HG03354 (cell line): Measurements from ENCODE around the gene TERF2IP.

Source experiments
- ATAC-seq: cut with Tn5 transposase; IDR thresholded peaks from one replicate; pipeline ENCODE4 v1.9.1; 2021; ENCODE audit warnings: mild to moderate bottlenecking; ENCODE audit not compliant: unreplicated experiment, poor library complexity, severe bottlenecking

The TERF2IP gene

GRCh38 chr16:75632857-75633256 lies 14.7 kb upstream of the TERF2IP start:
- no peak for ATAC-seq

GRCh38 chr16:75635036-75635435 lies 12.5 kb upstream of the TERF2IP start:
- no peak for ATAC-seq

GRCh38 chr16:75640598-75640997 lies 7.0 kb upstream of the TERF2IP start:
- ATAC-seq = no peak

- ATAC-seq = no peak
Measured at GRCh38 chr16:75644240-75645012, 3.1 kb upstream of the TERF2IP start.

- ATAC-seq = peak; percentile 22
Measured at GRCh38 chr16:75647112-75647491, 471 bp upstream of the TERF2IP start.

- ATAC-seq = peak; percentile 46
Measured at GRCh38 chr16:75648265-75649076, 898 bp downstream of the TERF2IP start.

GRCh38 chr16:75653922-75654321 lies 6.3 kb downstream of the TERF2IP start:
- ATAC-seq = no peak

GRCh38 chr16:75658175-75658574 lies 10.6 kb downstream of the TERF2IP start:
- no peak for ATAC-seq

GRCh38 chr16:75660321-75660720 lies 12.7 kb downstream of the TERF2IP start:
- ATAC-seq = no peak

GRCh38 chr16:75660726-75661302 lies 13.2 kb downstream of the TERF2IP start:
- ATAC-seq = no peak

GRCh38 chr16:75667503-75667902 lies 19.9 kb downstream of the TERF2IP start:
- no peak for ATAC-seq

- no peak for ATAC-seq
Measured at GRCh38 chr16:75676909-75677308, 29.3 kb downstream of the TERF2IP start, which contains the start of gene CPHXL2. CPHXL2 (minus strand) TSS chr16:75677009; CDS start chr16:75676999, 10 bp downstream.

- ATAC-seq = no peak
Measured at GRCh38 chr16:75679366-75679765, 31.8 kb downstream of the TERF2IP start.

GRCh38 chr16:75682308-75682707 lies 34.7 kb downstream of the TERF2IP start:
- ATAC-seq = no peak

GRCh38 chr16:75687361-75687760 lies 39.8 kb downstream of the TERF2IP start:
- ATAC-seq = no peak

- ATAC-seq = no peak
Measured at GRCh38 chr16:75695708-75696107, 48.1 kb downstream of the TERF2IP start.

GRCh38 chr16:75697571-75697970 lies 50.0 kb downstream of the TERF2IP start:
- no peak for ATAC-seq

- no peak for ATAC-seq
Measured at GRCh38 chr16:75701361-75701760, 53.8 kb downstream of the TERF2IP start, which contains the start of gene DUXB. DUXB (minus strand) TSS chr16:75701461; CDS start chr16:75701418, 43 bp downstream.

- ATAC-seq = no peak
Measured at GRCh38 chr16:75702242-75702641, 54.7 kb downstream of the TERF2IP start.

GRCh38 chr16:75703306-75703705 lies 55.7 kb downstream of the TERF2IP start:
- no peak for ATAC-seq
